Calu3 (cell line): ENCODE measurements around the gene PNISR. TPM values are rescaled to one million over a fixed set of nuclear protein-coding genes. Genes with fewer than 3 reads are reported as not detected.

Experiments
- BruUV-seq: library from RNA; stranded (reverse); fragments of 400-500 nt; replicated peaks from 2 replicates; lab custom pipeline; 2021; lab: Mats Ljungman, UMichigan
- CTCF ChIA-PET: fragments of 300-600 bp; sonication (Branson Sonifier 250); formaldehyde crosslinking; loops from one replicate; lab custom pipeline; 2022; ENCODE audit warnings: antibody characterized with exemption; lab: Charles Lee
- DNase-seq: peaks from one replicate; pipeline ENCODE4 v3.0.0; 2022
- H3K27ac Mint-ChIP-seq: one replicate; pipeline ENCODE4 v1.8.0; 2022; ENCODE audit warnings: mixed read lengths; ENCODE audit not compliant: unreplicated experiment
- H3K27me3 Mint-ChIP-seq: one replicate; pipeline ENCODE4 v1.8.0; 2022; ENCODE audit warnings: mixed read lengths; ENCODE audit not compliant: unreplicated experiment
- H3K36me3 Mint-ChIP-seq: one replicate; pipeline ENCODE4 v1.8.0; 2022; ENCODE audit warnings: mild to moderate bottlenecking, moderate library complexity, mixed read lengths; ENCODE audit not compliant: insufficient read depth, unreplicated experiment
- H3K4me1 Mint-ChIP-seq: one replicate; pipeline ENCODE4 v1.8.0; 2022; ENCODE audit warnings: mild to moderate bottlenecking, low read depth, mixed read lengths; ENCODE audit not compliant: unreplicated experiment
- H3K4me3 Mint-ChIP-seq: one replicate; pipeline ENCODE4 v1.8.0; 2022; ENCODE audit warnings: mild to moderate bottlenecking, low read depth, moderate library complexity, mixed read lengths; ENCODE audit not compliant: unreplicated experiment
- H3K9me3 Mint-ChIP-seq: one replicate; pipeline ENCODE4 v1.8.0; 2022; ENCODE audit warnings: low read depth, mixed read lengths; ENCODE audit not compliant: unreplicated experiment
- CTCF ChIP-seq: fragments of 200-600 bp; IDR thresholded peaks from one replicate; pipeline ENCODE4 v1.8.0; 2022; ENCODE audit warnings: antibody characterized with exemption; ENCODE audit not compliant: unreplicated experiment
- intact Hi-C: fragments of 100-400 bp; cut with micrococcal nuclease; formaldehyde crosslinking; loops from one replicate; pipeline ENCODE4 v1.10.0; 2022; ENCODE audit not compliant: unreplicated experiment
- total RNA-seq: library from RNA; stranded (reverse); gene quantifications from 2 replicates; pipeline ENCODE4 v1.2.3, GENCODE V29; 2022

Gene PNISR
- total RNA-seq, 1 experiment from 2014 or later, result 82.5 TPM

GRCh38 chr6:99362678-99363268, 62.3 kb downstream of the PNISR start:
- H3K27me3 Mint-ChIP-seq, result peaks cover 27% of the 10 kb centered on the region
- DNase-seq, result no peak
- no peaks in the 10 kb centered on the region for H3K4me1 Mint-ChIP-seq
- CTCF ChIA-PET, result no interaction called here
- no peak overlapping the region for H3K27ac Mint-ChIP-seq
- H3K4me3 Mint-ChIP-seq, result no peak overlapping the region
- no peaks in the 10 kb centered on the region for H3K9me3 Mint-ChIP-seq
- H3K36me3 Mint-ChIP-seq, result no peaks in the 10 kb centered on the region
- intact Hi-C loops, result no loop called here
- TF ChIP-seq CTCF, result no peak
- no TSS peak for BruUV-seq

- TF ChIP-seq CTCF, result no peak
- Mint-ChIP-seq H3K27ac (no peak overlapping the region), H3K4me1 (no peaks in the 10 kb centered on the region), H3K36me3 (no peaks in the 10 kb centered on the region), H3K9me3 (no peaks in the 10 kb centered on the region), H3K27me3 (peaks cover 57% of the 10 kb centered on the region), H3K4me3 (no peak overlapping the region)
- no peak for DNase-seq
- no TSS peak for BruUV-seq
- intact Hi-C loops, result no loop called here
- CTCF ChIA-PET, result no interaction called here
Observed at GRCh38 chr6:99359800-99360199, 65.3 kb downstream of the PNISR start.

- Mint-ChIP-seq H3K27ac (no peak overlapping the region), H3K9me3 (no peaks in the 10 kb centered on the region), H3K36me3 (no peaks in the 10 kb centered on the region), H3K4me3 (no peak overlapping the region), H3K27me3 (peaks cover 70% of the 10 kb centered on the region), H3K4me1 (no peaks in the 10 kb centered on the region)
- TF ChIP-seq CTCF, result no peak
- intact Hi-C loops, result no loop called here
- BruUV-seq, result no TSS peak
- no peak for DNase-seq
- CTCF ChIA-PET, result no interaction called here
Observed at GRCh38 chr6:99356641-99357040, 68.5 kb downstream of the PNISR start.

- Mint-ChIP-seq H3K4me3 (no peak overlapping the region), H3K27me3 (peaks cover 66% of the 10 kb centered on the region)
- CTCF ChIA-PET, result no interaction called here
Observed at GRCh38 chr6:99354983-99355382, 70.1 kb downstream of the PNISR start.

More at GRCh38 chr6:99354983-99355382, 70.1 kb downstream of the PNISR start:
- Mint-ChIP-seq H3K9me3 (no peaks in the 10 kb centered on the region), H3K27ac (no peak overlapping the region), H3K4me1 (peaks cover 11% of the 10 kb centered on the region), H3K36me3 (no peaks in the 10 kb centered on the region)
- intact Hi-C loops, result no loop called here
- DNase-seq, result no peak
- BruUV-seq, result no TSS peak
- TF ChIP-seq CTCF, result no peak
